Urinary bladder (tissue), 4 donors: ENCODE results near the gene NUP98. TPM values are rescaled to one million over a fixed set of nuclear protein-coding genes. Genes with fewer than 3 reads are reported as not detected.
"Not testable (repeated sequence)": the region's sequence is repeated elsewhere in the genome, so short reads cannot be mapped to it uniquely, and the experiment has no call there.

Experiments used
- DNase-seq: peaks from one replicate; pipeline ENCODE4 v3.0.0-alpha.2; 2015; ENCODE audit errors: extremely low spot score
- H3K27ac ChIP-seq: one replicate; pipeline ENCODE4 v1.5.1; 2013; ENCODE audit warnings: low read depth, mild to moderate bottlenecking, moderate library complexity
- H3K36me3 ChIP-seq: one replicate; pipeline ENCODE4 v1.6.1; 2013; ENCODE audit warnings: mild to moderate bottlenecking, moderate library complexity; ENCODE audit not compliant: insufficient read depth
- H3K4me1 ChIP-seq: one replicate; pipeline ENCODE4 v1.6.1; 2013; ENCODE audit warnings: mild to moderate bottlenecking, moderate library complexity; ENCODE audit not compliant: insufficient read depth
- H3K4me3 ChIP-seq: one replicate; pipeline ENCODE4 v1.5.1; 2013; ENCODE audit warnings: low read depth, low read length
- WGBS: extraction: QIAGEN DNeasy Blood & Tissue Kit; methylation state at CpG from one replicate; pipeline ENCODE4 v1.1.7; 2013; 5-methylcytosine and 5-hydroxymethylcytosine counted together
- polyA plus RNA-seq: library from polyadenylated mRNA; stranded (reverse); fragments of 200-250 nt; gene quantifications from one replicate; pipeline ENCODE4 v1.2.3, GENCODE V29; 2013
- total RNA-seq: library from RNA; depleted of rRNA; stranded (reverse); fragments of >200 nt; gene quantifications from one replicate; pipeline ENCODE4 v1.2.3, GENCODE V29; 2014
- donor health status: healthy with polysubstance abuse.
- donor health status: healthy.

Gene NUP98
- total and polyA plus RNA-seq, 2 donors, result 41.8 to 105 TPM

GRCh38 chr11:3799873-3800272, 2.5 kb upstream of the NUP98 start:
- Histone ChIP-seq H3K27ac (no peak overlapping the region), H3K4me3 (no peak overlapping the region), H3K4me1 (peaks cover 2% of the 10 kb centered on the region), H3K36me3 (no peaks in the 10 kb centered on the region)
- no peak for DNase-seq
- WGBS, result 53% methylated on average over 5 of the region's 5 CpGs

- Histone ChIP-seq H3K4me1 (peaks cover 2% of the 10 kb centered on the region), H3K36me3 (no peaks in the 10 kb centered on the region), H3K4me3 (no peak overlapping the region), H3K27ac (no peak overlapping the region)
- DNase-seq, result no peak
- 97% methylated on average over 9 of the region's 9 CpGs for WGBS
Observed at GRCh38 chr11:3799143-3799542, 1.8 kb upstream of the NUP98 start.

- Histone ChIP-seq H3K4me1 (peaks cover 2% of the 10 kb centered on the region), H3K27ac (peak overlapping the region; percentile 94), H3K4me3 (peak overlapping the region; percentile 97), H3K36me3 (no peaks in the 10 kb centered on the region)
- WGBS, result under 1% methylated on average over 26 of the region's 26 CpGs
- DNase-seq, result no peak
Observed at GRCh38 chr11:3796801-3797328, 489 bp downstream of the NUP98 start.

GRCh38 chr11:3796346-3796745, 1.0 kb downstream of the NUP98 start:
- peak overlapping the region; percentile 97 for H3K4me3 ChIP-seq
- H3K36me3 ChIP-seq, result peaks cover 2% of the 10 kb centered on the region
- WGBS, result 14% methylated on average over 14 of the region's 14 CpGs
- no peak for DNase-seq
- H3K4me1 ChIP-seq, result peaks cover 2% of the 10 kb centered on the region
- H3K27ac ChIP-seq, result no peak overlapping the region

GRCh38 chr11:3796002-3796311, 1.4 kb downstream of the NUP98 start:
- H3K27ac ChIP-seq, result no peak overlapping the region
- WGBS, result 50% methylated on average over 6 of the region's 6 CpGs
- no peak for DNase-seq

GRCh38 chr11:3795131-3796001, 2.0 kb downstream of the NUP98 start:
- H3K4me1 ChIP-seq, result peaks cover 2% of the 10 kb centered on the region
- WGBS, result 86% methylated on average over 8 of the region's 8 CpGs
- no peak for DNase-seq
- H3K36me3 ChIP-seq, result peaks cover 3% of the 10 kb centered on the region
- no peak overlapping the region for H3K4me3 ChIP-seq
- no peak overlapping the region for H3K27ac ChIP-seq

More at GRCh38 chr11:3796002-3796311, 1.4 kb downstream of the NUP98 start:
- Histone ChIP-seq H3K4me3 (peak overlapping the region; percentile 97), H3K36me3 (peaks cover 3% of the 10 kb centered on the region), H3K4me1 (peaks cover 2% of the 10 kb centered on the region)

- DNase-seq, H3K27ac ChIP-seq, H3K4me1 ChIP-seq, H3K4me3 ChIP-seq, H3K36me3 ChIP-seq: not testable (repeated sequence)
- 96% methylated on average over 10 of the region's 10 CpGs for WGBS
Observed at GRCh38 chr11:3794387-3794786, 3.0 kb downstream of the NUP98 start.

- no peak overlapping the region for H3K27ac ChIP-seq
- no peaks in the 10 kb centered on the region for H3K4me1 ChIP-seq
- H3K36me3 ChIP-seq, result peaks cover 3% of the 10 kb centered on the region
- DNase-seq, result no peak
- no peak overlapping the region for H3K4me3 ChIP-seq
- WGBS, result 61% methylated on average over 8 of the region's 8 CpGs
Observed at GRCh38 chr11:3786781-3787428, 10.4 kb downstream of the NUP98 start.

- Histone ChIP-seq H3K4me3 (no peak overlapping the region), H3K36me3 (peaks cover 1% of the 10 kb centered on the region), H3K4me1 (no peaks in the 10 kb centered on the region), H3K27ac (no peak overlapping the region)
- 90% methylated on average over 4 of the region's 4 CpGs for WGBS
- no peak for DNase-seq
Observed at GRCh38 chr11:3783611-3784010, 13.7 kb downstream of the NUP98 start.

- H3K27ac ChIP-seq, result no peak overlapping the region
- H3K36me3 ChIP-seq, result peaks cover 3% of the 10 kb centered on the region
- WGBS, result 92% methylated on average over 5 of the region's 5 CpGs
- H3K4me3 ChIP-seq, result no peak overlapping the region
- DNase-seq, result no peak
- no peaks in the 10 kb centered on the region for H3K4me1 ChIP-seq
Observed at GRCh38 chr11:3782963-3783362, 14.4 kb downstream of the NUP98 start.

- no peak for DNase-seq
- Histone ChIP-seq H3K4me3 (no peak overlapping the region), H3K27ac (no peak overlapping the region), H3K4me1 (no peaks in the 10 kb centered on the region), H3K36me3 (peaks cover 3% of the 10 kb centered on the region)
- WGBS, result 26% methylated on average over 2 of the region's 2 CpGs
Observed at GRCh38 chr11:3781423-3781822, 15.9 kb downstream of the NUP98 start.

- Histone ChIP-seq H3K36me3 (peaks cover 9% of the 10 kb centered on the region), H3K4me3 (no peak overlapping the region), H3K27ac (no peak overlapping the region), H3K4me1 (no peaks in the 10 kb centered on the region)
- DNase-seq, result no peak
- 45% methylated on average over 7 of the region's 7 CpGs for WGBS
Observed at GRCh38 chr11:3775736-3776406, 21.5 kb downstream of the NUP98 start.

- no peak for DNase-seq
- no peaks in the 10 kb centered on the region for H3K4me1 ChIP-seq
- H3K36me3 ChIP-seq, result peaks cover 9% of the 10 kb centered on the region
- H3K4me3 ChIP-seq, result no peak overlapping the region
- WGBS, result 93% methylated on average over 4 of the region's 4 CpGs
- H3K27ac ChIP-seq, result no peak overlapping the region
Observed at GRCh38 chr11:3773180-3773579, 24.2 kb downstream of the NUP98 start.
